ENCODE data around the gene LRFN2.

- TF ChIP-seq CTCF (IDR thresholded peaks at IDR 0.05; ENCODE audit: poor library complexity, severe bottlenecking) (no peak), RAD21 (conservative IDR thresholded peaks at IDR 0.05) (no peak), EZH2 (IDR thresholded peaks at IDR 0.05; ENCODE audit: borderline replicate concordance, insufficient read depth, low read length, poor library complexity, severe bottlenecking) (no peak), EP300 (conservative IDR thresholded peaks at IDR 0.05; ENCODE audit: poor library complexity, severe bottlenecking) (no peak)
Observed at GRCh38 chr6:40419946-40420728, 167.0 kb downstream of the LRFN2 start.

All from neural cell (in vitro differentiated cells).